GM12865 (cell line): ENCODE data around the gene TRAM2.

Experiments used
- DNase-seq: peaks from one replicate; pipeline ENCODE4 v3.0.0; 2010; ENCODE audit warnings: low read depth
- H3K4me3 ChIP-seq: 2 replicates; pipeline ENCODE4 v1.5.1; 2011; ENCODE audit warnings: mild to moderate bottlenecking, low read depth, low read length, control low read depth
- TF ChIP-seq, protein P1 (sequence below): IDR thresholded peaks from 2 replicates; pipeline ENCODE4 v1.5.1; 2011; ENCODE audit warnings: low read length, control low read depth, low read depth, inconsistent platforms; ENCODE audit not compliant: insufficient read depth; ENCODE audit errors: missing control alignments

Gene TRAM2

GRCh38 chr6:52526634-52527033, 50.2 kb downstream of the TRAM2 start:
- no peak overlapping the region for H3K4me3 ChIP-seq
- DNase-seq, result no peak
- TF ChIP-seq, protein P1, sequence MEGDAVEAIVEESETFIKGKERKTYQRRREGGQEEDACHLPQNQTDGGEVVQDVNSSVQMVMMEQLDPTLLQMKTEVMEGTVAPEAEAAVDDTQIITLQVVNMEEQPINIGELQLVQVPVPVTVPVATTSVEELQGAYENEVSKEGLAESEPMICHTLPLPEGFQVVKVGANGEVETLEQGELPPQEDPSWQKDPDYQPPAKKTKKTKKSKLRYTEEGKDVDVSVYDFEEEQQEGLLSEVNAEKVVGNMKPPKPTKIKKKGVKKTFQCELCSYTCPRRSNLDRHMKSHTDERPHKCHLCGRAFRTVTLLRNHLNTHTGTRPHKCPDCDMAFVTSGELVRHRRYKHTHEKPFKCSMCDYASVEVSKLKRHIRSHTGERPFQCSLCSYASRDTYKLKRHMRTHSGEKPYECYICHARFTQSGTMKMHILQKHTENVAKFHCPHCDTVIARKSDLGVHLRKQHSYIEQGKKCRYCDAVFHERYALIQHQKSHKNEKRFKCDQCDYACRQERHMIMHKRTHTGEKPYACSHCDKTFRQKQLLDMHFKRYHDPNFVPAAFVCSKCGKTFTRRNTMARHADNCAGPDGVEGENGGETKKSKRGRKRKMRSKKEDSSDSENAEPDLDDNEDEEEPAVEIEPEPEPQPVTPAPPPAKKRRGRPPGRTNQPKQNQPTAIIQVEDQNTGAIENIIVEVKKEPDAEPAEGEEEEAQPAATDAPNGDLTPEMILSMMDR, result no peak

DNA sequence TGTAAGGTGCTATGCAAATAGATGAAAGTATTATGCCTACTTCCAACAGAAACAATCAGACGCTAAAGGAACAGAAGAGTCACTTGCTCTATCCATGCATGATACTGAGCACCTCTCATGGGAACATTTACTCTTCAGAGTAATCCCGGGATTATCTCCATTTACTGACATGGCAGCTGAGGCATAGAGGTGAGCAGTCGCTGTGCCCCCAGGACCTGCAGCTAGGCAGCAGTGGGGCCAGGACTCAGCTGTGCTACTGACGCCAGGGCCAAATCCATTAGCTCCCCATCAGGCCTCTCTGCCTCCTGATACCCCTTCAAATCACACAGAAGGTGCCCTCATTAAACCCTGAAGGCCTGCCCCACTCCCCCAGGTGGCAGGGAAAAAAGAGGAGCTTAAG, 51.9 kb downstream of the TRAM2 start:
- no peak overlapping the region for H3K4me3 ChIP-seq
- TF ChIP-seq, protein P1, result no peak
- DNase-seq, result no peak

GRCh38 chr6:52523378-52524142, 53.3 kb downstream of the TRAM2 start:
- DNase-seq, result no peak
- TF ChIP-seq, protein P1, result no peak
- no peak overlapping the region for H3K4me3 ChIP-seq

DNA sequence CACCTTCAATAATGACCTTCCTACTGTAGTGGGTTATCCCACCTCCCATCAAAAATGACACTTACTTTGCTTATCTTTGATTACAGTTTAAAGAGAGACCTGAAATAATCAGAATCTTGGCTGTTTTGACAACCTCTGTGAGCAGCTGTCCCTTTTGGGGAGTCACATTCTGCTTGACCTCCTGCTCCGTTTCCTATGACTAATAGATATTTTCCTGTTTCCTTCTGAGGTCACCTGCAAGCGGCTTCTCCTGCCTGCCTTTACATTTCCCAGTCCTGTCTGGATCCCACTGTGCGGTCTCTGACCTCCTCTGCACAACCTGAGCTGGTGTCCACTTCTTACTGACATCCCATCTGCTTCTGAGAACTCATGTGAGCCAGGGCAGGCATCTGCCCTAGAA, 54.2 kb downstream of the TRAM2 start:
- no peak overlapping the region for H3K4me3 ChIP-seq
- TF ChIP-seq, protein P1, result no peak
- DNase-seq, result no peak

- H3K4me3 ChIP-seq, result no peak overlapping the region
- TF ChIP-seq, protein P1, result no peak
- no peak for DNase-seq
These were observed 54.7 kb downstream of the TRAM2 start for GRCh38 chr6:52522151-52522626.

GRCh38 chr6:52519618-52520017, 57.2 kb downstream of the TRAM2 start:
- TF ChIP-seq, protein P1, result no peak
- no peak for DNase-seq
- H3K4me3 ChIP-seq, result no peak overlapping the region

DNA sequence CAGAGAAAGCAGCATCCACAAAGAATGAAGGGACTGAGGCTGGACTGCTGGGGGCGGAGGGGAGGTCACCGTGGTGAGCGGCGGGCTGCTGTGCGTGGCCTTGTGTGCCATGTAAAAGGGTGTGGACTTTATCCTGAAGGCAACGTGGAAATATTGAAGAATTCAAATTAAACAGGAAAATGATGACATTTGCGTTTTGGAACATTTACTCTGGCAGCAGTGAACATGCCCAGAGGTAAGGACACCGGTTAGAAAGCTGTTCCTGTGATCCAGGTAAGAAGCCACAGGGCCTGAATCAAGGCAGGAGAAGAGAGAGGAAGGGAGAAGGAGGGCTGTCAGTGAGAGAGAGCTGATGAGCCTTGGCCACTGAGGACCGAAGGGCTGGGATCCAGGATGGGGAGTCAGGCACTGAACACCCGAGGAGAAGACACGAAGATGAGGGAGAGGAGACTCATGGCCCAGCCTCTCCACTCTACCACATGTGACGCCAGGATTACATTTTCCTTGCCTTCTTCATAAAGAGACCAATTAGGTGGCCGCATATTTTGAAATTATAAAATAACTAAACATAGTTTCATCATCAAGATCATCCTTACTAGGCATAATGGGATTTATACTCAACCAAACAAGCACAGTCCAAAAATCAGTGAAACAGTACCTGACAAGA, 58.4 kb downstream of the TRAM2 start:
- TF ChIP-seq, protein P1, result no peak
- DNase-seq, result no peak
- no peak overlapping the region for H3K4me3 ChIP-seq
